Skeletal muscle satellite cell (primary cell): ENCODE measurements around the gene PCDHGA11.
"Not testable (repeated sequence)": the region's sequence is repeated elsewhere in the genome, so short reads cannot be mapped to it uniquely, and the experiment has no call there.

ENCODE experiments used
- H3K27me3 ChIP-seq: 2 replicates; pipeline ENCODE4 v1.7.0; 2013; ENCODE audit warnings: low read length; ENCODE audit not compliant: control insufficient read depth, insufficient read depth
- H3K36me3 ChIP-seq: 2 replicates; pipeline ENCODE4 v1.7.0; 2013; ENCODE audit warnings: mild to moderate bottlenecking, control low read depth, low read length; ENCODE audit not compliant: insufficient read depth
- H3K4me1 ChIP-seq: 2 replicates; pipeline ENCODE4 v1.7.0; 2013; ENCODE audit warnings: low read length; ENCODE audit not compliant: control insufficient read depth, insufficient read depth
- H3K4me2 ChIP-seq: 2 replicates; pipeline ENCODE4 v1.7.0; 2013; ENCODE audit warnings: mild to moderate bottlenecking, low read length
- H3K4me3 ChIP-seq: 2 replicates; pipeline ENCODE4 v1.7.0; 2013; ENCODE audit warnings: low read length
- H3K9ac ChIP-seq: 2 replicates; pipeline ENCODE4 v1.7.0; 2013; ENCODE audit warnings: mild to moderate bottlenecking, low read depth, low read length, moderate library complexity
- H3K9me3 ChIP-seq: replicated peaks from 2 replicates; pipeline ENCODE4 v1.7.0; 2013; ENCODE audit warnings: mild to moderate bottlenecking, control low read depth, low read length

The PCDHGA11 gene

GRCh38 chr5:141403387-141403786 lies 17.5 kb upstream of the PCDHGA11 start:
- Histone ChIP-seq H3K4me3 (peak overlapping the region; percentile 60), H3K9ac (no peak overlapping the region), H3K4me2 (no peak overlapping the region), H3K9me3 (peaks cover 49% of the 10 kb centered on the region), H3K27me3 (no peaks in the 10 kb centered on the region), H3K36me3 (peaks cover 5% of the 10 kb centered on the region), H3K4me1 (no peaks in the 10 kb centered on the region)

GRCh38 chr5:141407790-141408505 lies 12.9 kb upstream of the PCDHGA11 start, which contains the start of gene PCDHGB6:
PCDHGB6 (plus strand) TSS chr5:141408021; CDS start chr5:141408203, 182 bp downstream.
- not testable (repeated sequence) for H3K27me3 ChIP-seq, H3K4me2 ChIP-seq, H3K36me3 ChIP-seq, H3K4me1 ChIP-seq, H3K9ac ChIP-seq
- peaks cover 46% of the 10 kb centered on the region for H3K9me3 ChIP-seq
- H3K4me3 ChIP-seq, result peak within 1 kb of the TSS; percentile 53

- Histone ChIP-seq H3K4me1 (no peaks in the 10 kb centered on the region), H3K4me2 (no peak overlapping the region), H3K9ac (no peak overlapping the region), H3K36me3 (peaks cover 13% of the 10 kb centered on the region), H3K9me3 (peaks cover 45% of the 10 kb centered on the region), H3K4me3 (no peak overlapping the region), H3K27me3 (no peaks in the 10 kb centered on the region)
Measured at GRCh38 chr5:141409598-141410306, 11.1 kb upstream of the PCDHGA11 start.

GRCh38 chr5:141411575-141411974 lies 9.3 kb upstream of the PCDHGA11 start:
- Histone ChIP-seq H3K9me3 (peaks cover 41% of the 10 kb centered on the region), H3K9ac (no peak overlapping the region), H3K4me1 (no peaks in the 10 kb centered on the region), H3K36me3 (peaks cover 13% of the 10 kb centered on the region), H3K4me2 (no peak overlapping the region), H3K4me3 (no peak overlapping the region), H3K27me3 (no peaks in the 10 kb centered on the region)

- Histone ChIP-seq H3K27me3 (no peaks in the 10 kb centered on the region), H3K9me3 (peaks cover 41% of the 10 kb centered on the region), H3K4me3 (peak within 1 kb of the TSS; percentile 59), H3K4me1 (no peaks in the 10 kb centered on the region), H3K9ac (no peak within 1 kb of the TSS), H3K36me3 (peaks cover 13% of the 10 kb centered on the region), H3K4me2 (peak within 1 kb of the TSS; percentile 71)
Measured at GRCh38 chr5:141412854-141413539, 7.9 kb upstream of the PCDHGA11 start, which contains the start of gene PCDHGA10. PCDHGA10 (plus strand) TSS chr5:141412987; CDS start chr5:141413176, 189 bp downstream.

- Histone ChIP-seq H3K36me3 (peaks cover 13% of the 10 kb centered on the region), H3K9me3 (peaks cover 44% of the 10 kb centered on the region), H3K4me2 (peak overlapping the region; percentile 71), H3K4me1 (no peaks in the 10 kb centered on the region), H3K9ac (no peak overlapping the region), H3K27me3 (no peaks in the 10 kb centered on the region), H3K4me3 (peak overlapping the region; percentile 59)
Measured at GRCh38 chr5:141413540-141414069, 7.2 kb upstream of the PCDHGA11 start.

- Histone ChIP-seq H3K36me3 (peaks cover 13% of the 10 kb centered on the region), H3K9me3 (peaks cover 44% of the 10 kb centered on the region)
- not testable (repeated sequence) for H3K9ac ChIP-seq, H3K4me3 ChIP-seq, H3K27me3 ChIP-seq, H3K4me1 ChIP-seq, H3K4me2 ChIP-seq
Measured at GRCh38 chr5:141414548-141415274, 6.1 kb upstream of the PCDHGA11 start.

- H3K4me1 ChIP-seq, H3K4me3 ChIP-seq, H3K9ac ChIP-seq, H3K4me2 ChIP-seq, H3K27me3 ChIP-seq: not testable (repeated sequence)
- Histone ChIP-seq H3K9me3 (peaks cover 42% of the 10 kb centered on the region), H3K36me3 (peaks cover 13% of the 10 kb centered on the region)
Measured at GRCh38 chr5:141415275-141415618, 5.6 kb upstream of the PCDHGA11 start.

GRCh38 chr5:141417494-141418172 lies 3.2 kb upstream of the PCDHGA11 start, which contains the start of gene PCDHGB7:
PCDHGB7 (plus strand) TSS chr5:141417677; CDS start chr5:141417860, 183 bp downstream.
- not testable (repeated sequence) for H3K4me1 ChIP-seq, H3K27me3 ChIP-seq
- Histone ChIP-seq H3K36me3 (peaks cover 13% of the 10 kb centered on the region), H3K9me3 (peaks cover 51% of the 10 kb centered on the region), H3K4me3 (peak within 1 kb of the TSS; percentile 65), H3K9ac (peak within 1 kb of the TSS; percentile 50), H3K4me2 (peak within 1 kb of the TSS; percentile 64)

GRCh38 chr5:141419074-141419880 lies 1.6 kb upstream of the PCDHGA11 start:
- peaks cover 44% of the 10 kb centered on the region for H3K9me3 ChIP-seq
- H3K4me2 ChIP-seq, result no peak overlapping the region
- H3K9ac ChIP-seq, result no peak overlapping the region
- no peak overlapping the region for H3K4me3 ChIP-seq
- H3K27me3 ChIP-seq, result no peaks in the 10 kb centered on the region
- no peaks in the 10 kb centered on the region for H3K4me1 ChIP-seq
- peaks cover 3% of the 10 kb centered on the region for H3K36me3 ChIP-seq
